ENCODE results near the gene ATXN7.

- TF ChIP-seq, protein P1, sequence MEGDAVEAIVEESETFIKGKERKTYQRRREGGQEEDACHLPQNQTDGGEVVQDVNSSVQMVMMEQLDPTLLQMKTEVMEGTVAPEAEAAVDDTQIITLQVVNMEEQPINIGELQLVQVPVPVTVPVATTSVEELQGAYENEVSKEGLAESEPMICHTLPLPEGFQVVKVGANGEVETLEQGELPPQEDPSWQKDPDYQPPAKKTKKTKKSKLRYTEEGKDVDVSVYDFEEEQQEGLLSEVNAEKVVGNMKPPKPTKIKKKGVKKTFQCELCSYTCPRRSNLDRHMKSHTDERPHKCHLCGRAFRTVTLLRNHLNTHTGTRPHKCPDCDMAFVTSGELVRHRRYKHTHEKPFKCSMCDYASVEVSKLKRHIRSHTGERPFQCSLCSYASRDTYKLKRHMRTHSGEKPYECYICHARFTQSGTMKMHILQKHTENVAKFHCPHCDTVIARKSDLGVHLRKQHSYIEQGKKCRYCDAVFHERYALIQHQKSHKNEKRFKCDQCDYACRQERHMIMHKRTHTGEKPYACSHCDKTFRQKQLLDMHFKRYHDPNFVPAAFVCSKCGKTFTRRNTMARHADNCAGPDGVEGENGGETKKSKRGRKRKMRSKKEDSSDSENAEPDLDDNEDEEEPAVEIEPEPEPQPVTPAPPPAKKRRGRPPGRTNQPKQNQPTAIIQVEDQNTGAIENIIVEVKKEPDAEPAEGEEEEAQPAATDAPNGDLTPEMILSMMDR (conservative IDR thresholded peaks at IDR 0.05; ENCODE audit: low read depth, low read length), result 0 out of 2 replicates have a peak, but pooled peaks have one; percentile 22
- TF ChIP-seq BHLHE40 (IDR thresholded peaks at IDR 0.05; ENCODE audit: low read depth, low read length), result no peak
- no peak for TF ChIP-seq CEBPB (IDR thresholded peaks at IDR 0.05; ENCODE audit: low read depth, low read length)
- TF ChIP-seq POLR2A (IDR thresholded peaks at IDR 0.05; ENCODE audit: low read depth, low read length), result no peak
- no peak for TF ChIP-seq MAZ (IDR thresholded peaks at IDR 0.05; ENCODE audit: borderline replicate concordance, low read depth, low read length)
- TF ChIP-seq MXI1 (IDR thresholded peaks at IDR 0.05; ENCODE audit: borderline replicate concordance, low read depth, low read length), result no peak
- TF ChIP-seq MAFK (IDR thresholded peaks at IDR 0.05; ENCODE audit: low read depth, low read length), result no peak
- TF ChIP-seq CHD1 (IDR thresholded peaks at IDR 0.05; ENCODE audit: low read depth, low read length), result no peak
- TF ChIP-seq, protein P2, sequence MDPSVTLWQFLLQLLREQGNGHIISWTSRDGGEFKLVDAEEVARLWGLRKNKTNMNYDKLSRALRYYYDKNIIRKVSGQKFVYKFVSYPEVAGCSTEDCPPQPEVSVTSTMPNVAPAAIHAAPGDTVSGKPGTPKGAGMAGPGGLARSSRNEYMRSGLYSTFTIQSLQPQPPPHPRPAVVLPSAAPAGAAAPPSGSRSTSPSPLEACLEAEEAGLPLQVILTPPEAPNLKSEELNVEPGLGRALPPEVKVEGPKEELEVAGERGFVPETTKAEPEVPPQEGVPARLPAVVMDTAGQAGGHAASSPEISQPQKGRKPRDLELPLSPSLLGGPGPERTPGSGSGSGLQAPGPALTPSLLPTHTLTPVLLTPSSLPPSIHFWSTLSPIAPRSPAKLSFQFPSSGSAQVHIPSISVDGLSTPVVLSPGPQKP (IDR thresholded peaks at IDR 0.05; ENCODE audit: borderline replicate concordance, low read depth, low read length), result no peak
- peak; percentile 36; the same call in 1 of the 2 replicates for TF ChIP-seq RAD21 (IDR thresholded peaks at IDR 0.05; ENCODE audit: low read length)
- TF ChIP-seq FOS (IDR thresholded peaks at IDR 0.05; ENCODE audit: low read depth, low read length), result peak; percentile 43; the same call in 1 of the 2 replicates
- no peak for TF ChIP-seq RFX5 (IDR thresholded peaks at IDR 0.05; ENCODE audit: low read depth, low read length)
Measured at GRCh38 chr3:63960048-63960711, 96.5 kb downstream of the ATXN7 start.
